GM21423 (cell line): ENCODE data around the gene ADPGK.

Experiments used
- ATAC-seq: cut with Tn5 transposase; IDR thresholded peaks from one replicate; pipeline ENCODE4 v1.9.1; 2021; ENCODE audit warnings: mild to moderate bottlenecking, moderate library complexity; ENCODE audit not compliant: unreplicated experiment

Gene ADPGK

DNA sequence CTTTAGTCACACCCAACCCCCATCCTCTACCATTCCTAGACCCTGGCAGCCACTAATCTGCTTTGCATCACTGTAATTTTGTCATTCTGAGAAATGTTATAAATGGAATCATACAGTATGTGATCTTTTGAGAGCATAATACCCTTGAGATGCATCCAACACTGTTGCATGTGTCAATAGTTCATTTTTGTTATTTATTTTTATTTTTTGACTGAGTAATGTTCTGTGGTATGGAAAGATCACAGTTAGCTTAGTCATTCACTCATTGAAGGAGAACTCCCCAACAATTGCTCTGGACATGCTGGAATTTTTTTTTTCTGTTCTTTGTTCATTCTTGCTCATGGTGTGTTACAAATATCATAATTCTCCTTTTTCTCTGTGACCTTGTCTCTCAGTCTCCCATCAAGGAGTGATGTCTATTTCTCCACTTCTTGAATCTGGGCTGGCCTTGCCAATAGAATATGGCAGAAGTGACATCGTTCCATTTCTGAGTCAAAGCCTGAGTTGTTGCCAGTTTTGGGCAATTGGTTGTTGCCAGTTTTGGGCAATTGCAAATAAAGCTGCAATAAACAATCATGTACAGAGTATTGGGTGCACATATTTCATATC, 6.8 kb upstream of the ADPGK start:
- no peak for ATAC-seq

DNA sequence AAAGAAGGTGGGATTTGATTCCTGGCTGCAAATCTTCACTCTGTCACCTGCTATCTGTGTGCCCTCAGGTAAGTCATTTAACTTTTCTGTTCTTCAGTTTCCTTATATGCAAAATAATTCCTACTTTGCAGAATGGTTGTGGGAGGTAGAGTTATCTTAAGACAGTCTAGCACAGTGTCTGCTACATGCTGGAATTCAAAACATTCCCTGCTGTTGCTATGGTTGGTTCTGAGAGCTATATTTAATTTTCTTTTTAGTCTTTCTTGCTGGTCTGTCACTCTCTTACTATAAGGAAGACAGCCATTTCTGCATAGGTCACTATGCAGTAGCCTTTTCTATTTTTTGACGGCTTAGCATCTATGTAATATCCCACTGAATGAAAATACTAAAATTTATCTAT, 4.0 kb upstream of the ADPGK start:
- ATAC-seq = no peak

DNA sequence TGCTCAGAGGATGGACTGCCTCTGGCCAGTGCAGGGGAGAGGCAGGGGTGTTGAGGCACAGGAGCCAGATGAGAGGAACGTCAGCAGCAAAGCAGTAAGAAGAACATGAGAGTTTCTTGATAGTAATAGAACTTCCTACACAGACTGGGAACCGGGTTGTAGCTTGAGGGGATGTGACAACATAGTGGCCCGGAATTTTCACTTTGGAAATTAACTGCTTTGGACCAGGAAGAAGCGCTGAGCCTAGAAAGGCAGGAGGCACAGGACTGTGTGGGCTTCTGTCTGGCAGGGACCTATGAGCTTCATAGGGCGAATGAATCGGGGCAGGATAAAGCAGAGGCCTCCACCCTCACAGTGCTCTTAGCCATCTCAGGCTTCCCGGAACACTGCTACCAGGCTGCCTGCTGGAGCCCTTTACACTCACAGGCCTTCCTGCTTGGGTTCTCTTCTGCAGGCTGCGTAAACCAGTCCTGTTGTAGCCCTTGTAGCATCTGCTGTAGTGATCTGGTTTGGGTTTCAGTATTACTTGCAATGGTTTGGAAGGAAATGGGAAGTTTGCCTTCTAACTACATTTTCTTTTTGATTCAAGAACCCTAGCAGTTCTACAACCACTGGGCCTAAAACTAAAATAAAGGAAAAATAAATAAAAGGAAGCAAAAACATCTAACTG, 3.3 kb upstream of the ADPGK start:
- ATAC-seq = no peak

DNA sequence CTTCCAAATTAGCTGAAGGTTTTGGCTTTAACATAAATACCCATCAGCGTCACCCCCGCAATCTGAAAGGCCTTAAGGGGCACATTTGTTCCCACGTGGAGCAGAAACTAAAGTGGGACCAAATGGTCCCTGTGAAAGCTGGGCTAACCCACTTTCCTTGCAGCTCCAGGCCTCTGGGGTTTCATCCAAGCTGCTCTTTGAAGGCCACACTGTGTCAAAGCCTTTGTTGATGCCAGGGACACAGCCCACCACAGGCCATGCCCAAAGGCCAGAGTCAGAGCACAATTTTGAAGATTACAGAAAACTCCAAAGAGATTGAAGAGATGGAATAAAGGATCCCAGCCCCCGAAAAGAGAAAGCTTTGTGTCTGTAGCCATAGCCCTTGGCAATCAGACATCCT, 2.7 kb upstream of the ADPGK start:
- no peak for ATAC-seq

DNA sequence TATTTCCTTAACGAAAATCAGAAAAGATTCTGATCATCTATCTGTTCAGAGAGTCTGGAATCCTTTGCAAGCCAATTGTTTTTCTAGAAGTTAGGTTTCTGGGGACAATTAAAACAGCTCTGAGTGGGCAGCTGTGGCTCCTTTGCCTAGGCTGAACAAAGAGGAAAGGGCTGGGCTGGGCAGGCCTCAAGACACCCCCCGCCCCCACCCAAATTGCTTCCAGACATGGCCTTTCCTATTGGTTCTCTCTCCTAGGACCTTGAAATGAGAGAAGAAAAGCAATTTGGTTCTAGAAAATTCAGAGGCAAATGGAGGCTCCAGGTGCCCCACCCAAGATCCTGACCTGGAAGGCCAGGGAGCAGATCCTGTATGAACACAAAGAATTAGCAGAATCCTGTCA, 2.3 kb upstream of the ADPGK start:
- ATAC-seq = no peak

DNA sequence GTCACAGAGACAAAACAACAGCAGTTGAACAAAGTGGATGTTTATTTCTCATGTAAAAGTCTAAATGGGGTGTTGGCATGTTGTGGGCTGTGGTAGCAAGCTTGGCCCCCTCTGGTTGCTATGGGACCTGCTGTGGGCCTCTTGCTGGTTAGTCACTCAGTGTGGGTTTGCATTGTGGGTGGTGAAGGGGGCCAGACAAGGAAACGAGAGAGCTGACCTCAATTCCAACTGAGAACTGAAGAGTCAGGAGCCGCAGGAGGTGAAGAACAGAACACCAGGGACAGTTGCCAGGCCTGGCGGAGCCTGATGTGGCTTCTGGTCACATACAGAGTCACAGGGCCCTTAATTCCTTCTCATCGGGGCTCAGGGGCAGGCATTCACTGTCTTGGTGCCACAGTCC, 1.9 kb upstream of the ADPGK start:
- ATAC-seq = no peak

DNA sequence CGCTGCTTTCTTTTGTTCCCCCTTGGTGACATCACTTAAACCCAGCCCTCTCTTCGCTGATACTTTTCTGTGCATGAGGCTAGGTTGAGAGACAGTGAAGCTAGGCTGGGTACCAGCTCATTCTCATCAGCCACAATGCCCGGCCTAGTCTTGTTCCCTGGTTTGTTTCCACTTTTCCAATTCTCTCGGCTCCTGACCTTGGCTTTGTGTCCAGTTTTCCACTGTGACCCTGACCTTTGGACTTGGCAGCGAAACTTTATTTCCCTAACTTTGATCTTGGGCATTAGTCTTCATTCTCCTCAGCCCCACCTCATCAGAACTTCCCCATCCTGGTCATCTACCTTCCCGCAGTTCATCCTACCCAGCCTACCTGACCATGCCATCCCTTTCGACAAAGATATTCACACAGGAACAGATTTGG, 908 bp upstream of the ADPGK start:
- no peak for ATAC-seq

DNA sequence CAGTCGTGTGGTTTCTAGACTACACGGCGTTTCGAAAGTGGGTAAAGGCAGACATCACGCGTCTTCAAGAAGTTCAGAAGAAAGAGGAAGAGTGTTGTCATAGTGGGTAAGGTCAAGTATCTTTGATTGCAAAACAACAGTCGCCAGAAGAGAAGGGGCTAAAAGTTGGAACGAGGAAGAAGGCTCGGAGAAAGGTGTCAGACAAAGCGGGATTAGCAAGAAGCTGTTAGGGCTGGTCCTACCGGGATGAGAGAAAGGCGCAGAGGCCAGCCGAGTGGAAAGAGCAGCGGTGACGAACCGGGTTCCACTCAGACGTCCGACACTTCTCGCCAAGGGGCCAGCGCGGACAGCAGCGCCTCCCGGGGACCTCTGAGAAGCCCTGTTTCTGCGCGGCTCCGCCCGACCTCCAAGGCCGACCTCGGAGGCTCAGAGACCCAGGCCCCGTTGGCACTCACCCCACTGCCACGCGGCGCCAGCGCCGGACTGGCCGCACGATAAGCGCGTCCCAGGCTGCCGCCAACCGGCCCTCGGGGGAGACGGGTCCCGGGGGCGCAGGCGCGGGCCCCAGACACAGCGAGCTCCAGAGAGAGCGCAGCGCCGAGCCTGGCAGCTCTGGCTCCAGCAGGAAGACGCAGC, 436 bp downstream of the ADPGK start:
- peak; percentile 38 for ATAC-seq

DNA sequence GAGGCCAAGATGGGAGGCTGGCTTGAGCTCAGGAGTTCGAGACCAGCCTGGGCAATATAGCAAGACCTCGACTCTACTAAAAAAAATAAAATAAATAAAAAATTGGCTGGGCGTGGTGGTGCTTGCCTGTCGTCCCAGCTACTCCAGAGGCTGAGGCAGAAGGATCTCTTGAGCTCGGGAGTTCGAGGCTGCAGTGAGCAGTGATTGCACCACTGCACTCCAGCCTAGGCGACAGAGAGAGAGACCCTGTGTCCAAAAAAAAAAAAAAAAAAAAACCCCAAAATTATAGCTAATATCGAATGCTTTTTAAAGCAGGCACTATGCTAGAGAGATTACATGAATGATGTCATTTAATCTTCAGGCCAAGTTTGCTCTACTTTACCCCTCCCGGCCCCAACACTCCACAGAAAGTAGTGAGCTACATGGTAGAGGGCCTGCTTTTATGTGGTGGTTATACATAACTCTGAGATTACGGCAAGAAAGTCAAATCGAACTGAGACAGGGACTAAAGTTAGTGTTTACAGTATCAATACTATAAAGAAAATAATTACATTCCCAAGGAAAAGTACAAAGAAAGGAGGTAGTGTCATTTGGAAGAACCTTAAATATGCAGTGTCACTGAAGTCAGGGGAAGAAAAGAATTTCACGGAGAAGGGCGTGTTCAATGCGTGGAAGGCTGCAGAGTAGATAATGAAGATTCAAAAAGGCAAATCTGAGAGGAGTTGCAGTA, 1.1 kb downstream of the ADPGK start:
- no peak for ATAC-seq

DNA sequence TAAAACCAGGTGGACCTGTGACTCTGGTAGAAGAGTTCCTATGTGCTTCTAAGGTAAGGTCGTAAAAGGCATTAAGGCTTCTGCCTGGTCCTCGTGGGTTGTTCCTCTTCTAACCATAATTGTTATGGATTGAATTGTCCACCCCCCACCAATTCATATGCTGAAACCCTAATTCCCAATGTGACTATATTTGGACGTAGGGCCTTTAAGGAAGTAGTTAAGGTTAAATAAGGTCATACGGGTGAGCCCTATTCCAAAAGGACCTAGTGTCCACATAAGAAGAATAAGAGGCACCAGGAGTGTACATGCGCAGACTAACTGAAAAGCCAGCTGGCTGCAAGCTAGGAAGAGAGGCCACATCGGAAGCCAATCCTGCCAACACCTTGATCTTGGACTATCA, 1.9 kb downstream of the ADPGK start:
- ATAC-seq = no peak

DNA sequence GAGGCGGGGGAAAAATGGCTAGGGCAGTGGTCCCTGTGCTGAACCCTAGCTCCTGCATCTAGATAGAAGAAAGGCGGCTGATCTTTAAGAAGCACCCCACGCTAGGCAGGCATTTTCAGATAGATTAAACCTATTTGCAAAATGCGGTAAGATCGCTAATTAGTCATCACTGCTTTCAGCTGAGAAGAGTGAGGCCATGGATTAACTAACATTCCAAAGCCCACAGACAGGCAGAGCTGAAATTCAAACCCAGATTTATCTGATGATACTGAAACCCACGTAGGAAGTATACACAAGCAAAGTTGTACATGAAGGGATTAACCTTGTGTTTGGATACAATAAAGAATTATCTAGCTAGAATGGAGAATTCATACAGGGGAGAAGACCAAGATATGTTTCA, 4.8 kb downstream of the ADPGK start:
- ATAC-seq = no peak

DNA sequence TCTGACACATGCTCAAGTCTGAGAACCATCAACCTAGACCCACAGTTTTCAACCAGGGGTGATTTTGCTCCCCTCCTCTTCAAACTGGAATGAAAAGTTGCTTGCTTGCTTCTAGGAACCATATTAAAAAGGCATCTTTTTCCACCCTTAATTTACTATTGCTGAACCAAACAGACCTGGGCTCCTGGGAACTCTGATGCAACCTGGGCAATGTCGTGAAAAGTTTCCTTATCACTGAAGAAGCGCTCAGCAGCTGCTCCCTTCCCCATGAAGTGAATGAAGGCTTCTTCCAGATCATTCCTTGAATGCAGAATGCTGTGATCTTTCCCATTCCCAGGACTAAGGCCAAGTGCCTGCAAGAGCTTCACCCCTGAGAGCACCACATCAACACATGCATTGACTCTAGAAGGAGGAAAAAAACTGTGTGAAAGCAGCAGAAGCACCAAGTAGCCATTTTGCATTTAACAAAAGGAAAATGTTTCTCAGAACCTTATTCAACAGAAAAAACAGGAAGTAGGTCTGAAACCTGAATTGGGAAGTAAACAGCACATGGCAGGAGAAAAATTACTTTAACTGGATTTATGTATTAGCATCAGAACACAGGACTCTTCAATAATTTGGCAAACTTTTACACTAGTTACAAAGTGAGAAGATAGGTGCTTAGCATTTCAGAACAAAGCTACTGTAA, 8.7 kb downstream of the ADPGK start:
- ATAC-seq = no peak

DNA sequence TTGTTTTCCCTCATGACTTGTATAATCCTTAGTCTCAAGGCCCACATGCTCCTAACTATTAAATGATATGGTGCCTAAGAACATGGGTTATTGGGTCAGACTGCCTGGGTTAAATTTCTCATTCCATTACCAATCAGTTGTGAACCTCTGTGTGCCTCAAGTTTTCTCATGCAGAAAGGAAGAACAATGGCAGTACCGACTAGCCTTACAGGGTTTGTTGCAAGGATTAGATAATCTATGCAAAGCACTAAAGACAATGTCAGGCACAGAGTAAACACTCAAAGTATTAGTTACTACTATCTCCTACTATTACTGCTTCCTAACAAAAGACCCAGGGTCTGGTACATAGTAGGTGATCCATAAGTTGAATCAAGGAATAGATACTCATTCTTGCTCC, 12.2 kb downstream of the ADPGK start:
- ATAC-seq = no peak

DNA sequence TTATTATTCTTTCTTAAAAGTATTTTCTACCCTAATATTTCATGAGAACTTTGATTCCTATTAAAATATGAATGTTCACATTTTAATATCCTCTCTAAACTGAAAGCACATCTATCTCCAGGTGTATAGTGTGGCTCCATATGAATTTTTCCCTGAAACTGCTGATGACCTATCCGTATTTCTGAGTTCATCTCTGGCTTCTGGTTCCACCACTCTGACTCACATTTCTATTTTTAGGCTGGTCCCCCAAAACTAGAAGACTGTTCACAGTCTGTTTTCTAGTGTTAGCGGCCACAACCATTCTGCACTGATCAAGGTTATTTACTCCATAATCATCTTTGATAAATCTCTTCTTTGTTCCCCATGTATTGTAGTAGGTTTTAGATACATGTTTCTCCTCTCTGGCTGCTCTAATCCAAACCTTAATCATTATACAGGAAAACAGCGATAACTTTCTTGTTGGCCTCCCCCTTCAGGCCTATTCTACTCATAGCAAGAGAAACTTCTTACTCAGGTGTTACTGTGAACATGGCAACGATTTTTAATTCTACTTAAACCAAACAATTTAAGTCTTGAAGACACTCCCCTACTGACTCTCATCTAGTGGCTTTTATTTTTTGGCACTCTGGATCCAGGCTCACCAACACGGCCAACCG, 12.8 kb downstream of the ADPGK start:
- ATAC-seq = no peak

DNA sequence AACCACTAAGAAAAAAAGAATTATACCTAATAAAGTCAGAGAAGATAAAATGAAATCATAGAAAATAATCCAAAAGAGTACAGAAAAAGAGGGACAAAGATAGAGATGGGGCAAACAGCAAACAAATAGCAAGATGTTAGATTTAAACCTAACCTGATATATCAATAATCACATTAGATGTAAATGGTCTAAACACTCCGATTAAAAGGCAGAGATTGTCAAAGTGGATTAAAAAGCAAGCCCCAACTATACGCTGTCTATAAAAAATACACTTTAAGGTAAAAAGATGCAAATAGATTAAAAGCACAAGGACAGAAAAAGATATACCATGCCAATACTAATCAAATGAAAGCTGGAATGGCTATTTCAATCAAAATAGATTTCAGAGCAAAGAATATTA, 16.8 kb downstream of the ADPGK start:
- no peak for ATAC-seq

DNA sequence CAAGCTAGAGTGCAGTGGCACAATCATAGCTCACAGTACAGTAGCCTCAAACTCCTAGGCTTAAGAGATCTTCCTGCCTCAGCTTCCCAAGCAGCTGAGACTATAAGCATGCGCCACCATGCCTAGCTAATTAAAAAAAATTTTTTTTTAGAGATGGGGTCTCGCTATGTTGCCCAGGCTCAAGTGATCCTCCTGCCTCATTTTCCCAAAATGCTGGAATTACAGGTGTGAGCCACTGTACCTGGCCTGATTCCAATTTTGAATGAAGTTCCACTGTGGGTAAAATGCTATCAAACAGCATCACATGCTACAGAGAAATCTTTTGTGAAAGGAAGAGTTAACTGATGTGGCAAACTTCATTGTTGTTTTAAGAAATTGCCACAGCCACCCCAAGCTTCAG, 17.5 kb downstream of the ADPGK start:
- ATAC-seq = no peak

DNA sequence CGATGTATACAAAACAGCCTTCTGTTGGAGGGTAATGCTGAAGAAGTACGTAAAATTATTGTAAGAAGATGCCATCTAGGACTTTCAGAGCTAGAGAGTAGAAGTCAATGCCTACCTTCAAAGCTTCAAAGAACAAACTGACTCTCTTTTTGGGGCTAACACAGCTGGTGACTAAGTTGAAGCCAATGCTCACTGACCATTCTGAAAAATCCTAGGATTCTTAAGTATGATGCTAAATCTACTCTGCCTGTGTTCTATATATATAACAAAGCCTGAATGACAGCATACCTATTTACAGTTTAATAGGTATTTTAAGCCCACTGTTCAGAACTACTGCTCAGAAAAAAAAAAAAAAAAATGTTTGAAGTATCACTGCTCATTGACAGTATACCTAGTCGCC, 18.9 kb downstream of the ADPGK start:
- no peak for ATAC-seq

DNA sequence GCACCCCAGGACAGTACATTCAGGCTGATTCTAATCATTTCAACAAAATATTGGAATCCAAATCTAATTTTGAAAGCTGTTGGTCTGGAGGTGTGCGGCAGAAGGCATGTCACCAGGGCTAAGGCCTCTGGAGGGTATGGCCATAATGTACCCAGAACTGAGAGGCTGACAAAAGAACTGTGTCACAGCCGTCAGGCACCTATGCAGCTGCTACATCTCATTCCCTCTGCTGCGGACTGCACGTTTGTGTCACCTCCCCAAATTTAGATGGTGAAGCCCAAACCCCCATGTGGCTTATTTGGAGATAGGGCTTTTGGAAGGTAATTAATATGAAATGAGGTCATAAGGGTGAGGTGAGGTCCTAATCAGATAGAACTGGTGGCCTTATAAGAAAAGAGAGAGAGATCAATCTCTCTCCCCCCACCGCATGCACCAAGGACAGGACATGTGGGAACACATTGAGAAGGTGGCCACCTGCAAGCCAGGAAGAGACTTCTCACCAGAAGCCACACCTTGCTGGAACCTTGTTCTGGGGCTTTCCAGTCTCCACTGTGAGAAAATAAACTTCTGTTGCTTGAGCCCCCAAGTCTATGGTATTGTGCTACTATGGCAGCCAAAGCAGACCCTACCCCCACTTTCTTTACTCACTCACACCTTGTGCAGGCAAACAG, 22.8 kb downstream of the ADPGK start:
- no peak for ATAC-seq

DNA sequence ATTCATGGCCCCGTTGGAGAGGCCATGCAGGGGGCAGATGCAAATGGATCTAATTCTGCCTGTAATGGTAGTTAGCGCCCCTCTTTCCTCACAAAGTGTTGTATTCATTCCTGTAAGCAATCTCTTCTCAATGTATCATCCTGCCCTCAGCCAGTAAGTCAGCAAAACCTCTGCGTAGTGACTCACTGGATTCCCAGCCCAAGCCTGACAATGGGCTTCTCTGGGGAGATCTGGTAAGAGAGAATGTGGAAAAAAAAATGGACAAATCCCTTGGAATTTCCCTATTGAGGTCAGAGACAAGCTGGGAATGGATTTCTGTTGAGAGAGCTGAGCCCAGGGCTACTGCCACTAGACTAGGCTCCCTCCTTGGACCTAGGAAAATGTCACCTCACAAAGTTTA, 25.4 kb downstream of the ADPGK start:
- no peak for ATAC-seq

DNA sequence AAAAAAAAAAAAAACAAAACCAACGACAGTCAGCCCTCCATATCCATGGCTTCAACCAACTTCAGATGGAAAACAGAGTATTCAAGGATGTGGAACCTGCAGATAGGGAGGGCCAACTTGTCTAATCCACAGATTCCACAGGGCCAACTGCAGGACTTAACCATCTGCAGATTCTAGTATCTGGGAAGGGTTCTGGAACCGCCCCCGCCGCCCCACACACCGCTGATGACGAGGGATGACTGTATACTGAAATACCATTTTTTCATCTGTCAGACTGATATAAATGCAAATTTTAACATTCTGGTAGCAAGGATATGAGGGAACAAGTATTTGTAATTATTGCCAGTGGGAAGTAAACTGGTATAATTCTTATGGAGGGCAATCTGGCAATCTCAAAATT, 29.5 kb downstream of the ADPGK start:
- ATAC-seq = no peak
